ENCODE measurements around the gene CCDC88B.

- TF ChIP-seq CTCF (IDR thresholded peaks at IDR 0.05), result peak in 2 of 6 experiments; percentile 20 to 44
- TF ChIP-seq POLR2A (IDR thresholded peaks at IDR 0.05), result no peak
Observed at GRCh38 chr11:64316672-64317324, 23.2 kb upstream of the CCDC88B start.

Data from esophagus squamous epithelium (tissue), 4 donors.